NCI-H146 treated with DMSO at 0.1 percent for 48 hours (cell line): ENCODE measurements around the gene BET1.

Source experiments
- DNase-seq: peaks from one replicate; lab custom pipeline; 2025; ENCODE audit not compliant: unreplicated experiment; lab: John Stamatoyannopoulos, UW

BET1 gene

DNA sequence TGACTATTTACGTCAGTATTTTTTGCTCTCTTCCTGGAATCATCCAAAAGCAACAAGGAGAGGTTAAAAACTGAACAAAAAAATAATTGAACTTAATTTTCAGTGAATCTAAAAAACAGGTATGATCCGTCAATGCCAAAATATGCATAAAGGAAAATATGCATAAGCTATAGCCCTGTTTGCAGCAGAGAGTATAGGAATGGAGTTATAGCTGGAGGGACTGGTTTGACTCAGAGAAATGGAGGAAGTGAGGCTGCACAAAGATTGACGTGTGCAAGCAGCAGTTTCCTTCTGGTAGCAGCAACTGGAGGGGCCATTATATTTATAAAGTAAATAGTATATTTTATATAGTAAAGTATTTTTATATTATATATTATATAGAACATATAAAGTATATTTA is 45.5 kb downstream of the BET1 start:
- DNase-seq: no peak

DNA sequence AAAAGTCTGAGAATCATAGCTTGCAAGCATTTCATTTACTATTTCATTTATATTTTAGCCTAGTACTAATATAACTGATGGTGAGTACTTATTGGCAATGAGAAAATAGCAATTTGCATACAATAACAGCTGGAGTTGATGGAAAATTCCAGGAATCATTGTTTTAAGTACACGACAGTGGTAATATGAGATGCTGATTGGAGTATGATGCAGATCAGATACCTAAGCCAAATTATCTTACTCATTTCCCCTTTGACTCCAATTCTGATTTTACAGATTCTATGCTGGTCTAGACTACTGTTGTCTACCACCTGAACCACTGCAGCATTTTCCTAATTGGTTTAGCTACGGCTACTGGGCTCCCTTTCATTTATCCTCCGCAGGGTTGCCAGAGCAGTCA is 45.9 kb downstream of the BET1 start:
- no peak for DNase-seq

DNA sequence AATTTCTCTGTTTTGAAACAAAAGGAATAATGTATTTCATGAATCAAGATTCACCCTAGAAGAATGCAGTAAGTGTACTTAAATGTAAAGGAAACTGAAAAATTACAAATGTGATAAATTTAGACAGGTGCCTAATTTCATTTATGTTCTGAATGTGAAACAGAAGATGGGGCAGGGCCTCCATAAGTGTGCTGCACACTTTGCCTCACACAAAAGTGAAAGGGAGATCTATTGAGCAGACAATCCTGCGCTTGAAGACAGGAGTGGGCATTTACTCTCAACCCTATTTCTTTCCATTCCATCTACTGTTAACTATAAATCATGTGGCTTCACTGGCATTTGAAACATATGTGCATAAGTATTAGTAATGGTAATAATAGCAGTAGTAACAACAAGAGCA is 46.4 kb downstream of the BET1 start:
- DNase-seq: no peak

DNA sequence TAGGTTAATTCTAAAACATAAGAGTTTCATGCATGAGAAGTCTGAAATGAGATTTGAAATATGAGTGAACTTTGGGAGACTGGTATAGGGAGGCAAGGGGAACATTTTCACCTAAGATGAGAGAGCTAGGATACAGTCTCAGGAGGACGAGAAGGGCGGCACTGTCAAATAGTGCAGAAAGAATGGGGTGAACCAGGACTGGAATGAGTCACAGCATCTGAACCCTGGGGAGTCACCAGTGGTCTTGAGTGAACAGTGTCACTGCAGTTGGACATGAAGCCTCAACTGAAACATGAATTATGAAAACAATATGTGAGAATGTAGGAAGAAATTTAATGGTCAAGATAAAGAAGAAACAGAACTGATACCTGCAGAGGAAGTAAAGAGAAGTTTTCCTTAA is 48.9 kb downstream of the BET1 start:
- no peak for DNase-seq

DNA sequence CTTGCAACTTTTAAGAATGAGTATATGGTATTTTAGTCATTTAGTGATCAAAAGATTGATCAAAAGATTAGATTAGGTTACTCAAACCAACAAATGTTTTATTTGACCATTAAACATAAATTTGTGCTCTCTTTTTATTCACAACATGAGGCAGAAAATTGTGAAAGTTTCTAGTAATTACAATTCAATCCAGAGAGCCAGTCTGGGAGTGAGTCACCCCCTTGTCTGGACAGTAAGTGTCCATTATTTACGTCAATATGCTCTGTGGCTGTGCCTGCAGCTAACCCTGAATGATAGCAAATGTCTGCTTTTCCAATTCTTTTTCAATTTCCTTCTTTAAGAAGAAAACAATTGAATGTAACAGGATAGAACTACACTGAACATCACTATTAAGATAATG is 54.7 kb downstream of the BET1 start:
- no peak for DNase-seq

DNA sequence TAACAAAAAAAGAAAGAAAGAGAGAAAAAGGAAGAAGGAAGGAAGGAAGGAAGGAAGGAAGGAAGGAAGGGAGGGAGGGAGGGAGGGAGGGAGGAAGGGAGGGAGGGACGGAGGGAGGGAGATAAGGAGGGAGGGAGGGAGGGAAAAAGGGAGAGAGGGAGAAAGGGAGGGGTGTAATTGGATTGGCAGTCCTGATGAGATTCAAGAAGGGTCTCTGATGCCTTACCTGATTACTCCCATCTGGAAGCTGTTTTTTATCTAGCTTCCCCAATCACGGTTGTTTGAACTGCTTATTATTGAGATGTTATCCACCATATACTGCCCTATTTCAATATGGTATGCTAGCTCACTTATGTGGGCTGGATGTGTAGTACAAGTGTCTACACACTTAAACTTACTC is 55.3 kb downstream of the BET1 start:
- no peak for DNase-seq

DNA sequence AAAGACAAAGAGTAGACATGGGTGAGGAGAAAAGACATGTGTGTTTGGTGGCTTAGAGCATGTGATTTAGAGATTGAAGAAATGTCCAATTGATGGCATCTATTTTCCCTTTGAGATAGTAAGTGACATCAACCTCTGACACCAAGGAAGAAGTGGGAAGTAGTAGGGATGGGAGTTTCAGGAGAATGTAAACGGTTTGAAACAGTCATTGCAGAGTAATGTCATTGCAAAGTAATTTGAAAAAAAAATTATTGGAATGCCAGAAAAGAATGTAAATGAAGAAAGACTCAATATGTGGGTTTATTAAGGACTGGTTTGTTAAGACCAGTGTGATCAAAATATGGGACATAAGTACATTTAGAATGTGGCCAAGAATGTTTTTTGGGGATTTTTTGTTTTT is 56.0 kb downstream of the BET1 start:
- DNase-seq: no peak

DNA sequence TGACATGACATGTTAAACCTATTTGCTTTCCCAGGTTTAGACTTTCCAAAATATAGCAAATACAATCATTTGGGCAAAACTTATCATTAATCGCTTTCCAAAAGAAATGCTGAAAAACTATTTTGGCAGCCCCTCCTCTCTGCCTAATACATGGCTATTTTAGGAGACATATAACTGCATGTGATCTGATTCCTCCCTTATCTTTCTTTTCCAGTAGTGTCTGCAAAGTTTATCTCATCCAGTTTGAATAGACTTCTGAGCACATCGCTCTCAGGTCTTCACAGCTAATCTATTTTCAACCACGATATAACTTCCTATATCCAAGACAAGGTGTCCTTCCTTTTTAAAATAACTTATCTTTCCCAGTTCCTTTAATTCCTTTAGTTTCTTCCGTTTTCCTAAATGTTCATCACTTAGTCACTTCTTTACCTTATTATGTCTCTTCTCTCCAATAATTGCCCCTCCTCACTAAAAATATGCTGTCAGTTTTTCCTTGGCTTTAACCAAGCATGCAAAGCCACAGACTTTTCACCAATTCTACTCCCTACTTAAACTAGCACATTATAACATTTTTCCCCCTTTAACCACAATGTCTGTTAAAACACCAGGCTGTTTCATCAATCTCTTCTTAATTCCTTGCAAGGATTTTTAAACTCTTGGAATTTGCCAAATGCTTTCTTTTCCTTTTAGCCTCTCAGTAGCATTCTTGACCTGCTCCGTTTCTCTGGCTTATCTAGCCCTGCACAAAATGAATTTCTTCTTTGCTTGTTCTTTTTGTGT is 58.2 kb downstream of the BET1 start:
- DNase-seq: no peak

DNA sequence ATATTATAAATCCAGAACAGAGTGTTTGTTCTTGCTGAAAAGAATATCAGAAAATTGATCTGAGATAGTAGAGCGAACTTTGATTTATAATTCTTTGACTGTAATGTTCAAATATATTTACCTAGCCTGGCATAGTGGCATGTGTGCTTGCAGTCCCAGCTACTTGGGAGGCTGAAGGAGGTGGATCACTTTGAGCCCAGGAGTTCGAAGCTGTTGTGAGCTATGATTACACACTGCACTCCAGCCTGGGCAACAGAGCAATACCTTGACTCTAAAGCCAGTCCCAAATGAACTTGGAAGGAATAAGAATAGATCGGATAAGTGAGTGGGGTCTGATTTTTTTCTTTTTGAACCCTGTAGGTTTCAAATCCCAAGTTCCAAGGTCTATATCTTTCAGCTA is 59.1 kb downstream of the BET1 start:
- no peak for DNase-seq

DNA sequence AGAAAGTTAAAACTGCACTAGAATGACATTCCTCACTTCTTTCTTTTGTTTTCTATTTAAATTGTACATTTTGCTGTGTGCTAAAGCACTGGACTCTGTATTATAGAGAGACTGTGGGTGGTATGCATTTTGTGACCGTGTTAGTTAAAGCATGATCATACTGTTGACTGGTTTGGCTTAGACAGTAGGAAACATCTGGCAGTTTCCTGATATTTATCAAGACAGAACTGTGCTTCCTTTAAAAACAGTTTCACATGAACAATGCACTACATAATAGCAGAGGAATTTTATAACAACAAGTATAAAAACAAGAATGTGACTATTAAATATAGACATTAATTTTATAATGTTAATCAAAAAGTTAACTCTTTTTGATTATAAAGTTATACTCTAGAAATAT is 59.5 kb downstream of the BET1 start:
- DNase-seq: no peak

DNA sequence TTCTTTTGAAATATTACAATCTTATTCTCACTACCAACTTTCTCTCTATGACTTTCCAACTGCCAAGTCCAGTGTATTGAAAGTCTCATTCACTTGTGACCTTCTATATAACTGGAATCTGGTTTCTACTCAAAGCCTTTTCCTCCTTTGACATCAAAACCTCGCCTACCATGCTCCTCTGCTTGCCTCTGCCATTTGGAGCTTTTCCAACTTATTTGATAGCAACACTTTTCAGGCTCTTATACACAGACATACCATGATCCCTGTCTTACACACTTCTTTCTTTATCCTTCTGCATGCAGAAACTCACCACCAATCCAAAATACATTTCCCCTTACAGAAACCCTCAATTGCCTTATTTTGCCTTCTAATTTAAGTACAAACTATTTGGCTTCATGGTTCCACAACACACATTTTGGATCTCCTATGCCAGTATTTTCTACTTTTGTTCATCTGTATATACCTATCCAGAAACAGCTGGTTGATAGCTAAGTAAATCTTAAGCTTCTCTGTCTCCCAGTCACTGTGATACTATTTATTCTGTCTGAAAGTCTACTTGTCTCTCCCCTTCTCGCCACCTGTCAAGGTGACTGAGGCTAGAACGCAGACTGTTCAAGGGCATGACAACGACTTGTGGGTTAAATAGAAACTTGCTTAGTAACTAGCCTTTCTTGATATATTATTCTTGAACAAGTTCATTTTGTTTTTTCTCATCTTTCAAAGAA is 60.2 kb downstream of the BET1 start:
- DNase-seq: no peak
